HFFc6 (cell line): ENCODE measurements around the gene TGFBR1. TPM values are rescaled to one million over a fixed set of nuclear protein-coding genes. Genes with fewer than 3 reads are reported as not detected.

ENCODE experiments used
- DNase-seq: peaks from one replicate; pipeline ENCODE4 v3.0.0-alpha.2; 2018
- H3K27ac Mint-ChIP-seq: 2 replicates; pipeline ENCODE4 v1.8.0; 2020; ENCODE audit warnings: mild to moderate bottlenecking, mixed read lengths
- H3K27me3 Mint-ChIP-seq: 2 replicates; pipeline ENCODE4 v1.8.0; 2021; ENCODE audit warnings: mild to moderate bottlenecking, moderate library complexity, mixed read lengths; ENCODE audit not compliant: insufficient read depth
- H3K36me3 Mint-ChIP-seq: 2 replicates; pipeline ENCODE4 v1.8.0; 2021; ENCODE audit warnings: low read depth, mixed read lengths
- H3K4me1 Mint-ChIP-seq: 2 replicates; pipeline ENCODE4 v1.8.0; 2020; ENCODE audit warnings: low read depth, mixed read lengths
- H3K4me3 Mint-ChIP-seq: 2 replicates; pipeline ENCODE4 v1.8.0; 2020; ENCODE audit warnings: mild to moderate bottlenecking, moderate library complexity, mixed read lengths
- H3K9me3 Mint-ChIP-seq: 2 replicates; pipeline ENCODE4 v1.8.0; 2020; ENCODE audit warnings: mild to moderate bottlenecking, mixed read lengths
- CTCF ChIP-seq: fragments of 200-600 bp; sonication (generic); IDR thresholded peaks from 2 replicates; pipeline ENCODE4 v1.5.0; 2021; ENCODE audit warnings: antibody characterized with exemption, mild to moderate bottlenecking
- total RNA-seq, 6 experiments: library from RNA; stranded (reverse); fragmentation: NEBNext Ultra II Directional; extraction: Animal tissue kit (Norgen Biotek cat#: 25700); gene quantifications; 2 replicates in 1 of 6; 3 replicates in 5 of 6; pipeline ENCODE4 v1.2.3, GENCODE V29; 2021

The TGFBR1 gene
- total RNA-seq, 6 experiments from 2014 or later = 28.8 to 39.1 (median 32.7) TPM

DNA sequence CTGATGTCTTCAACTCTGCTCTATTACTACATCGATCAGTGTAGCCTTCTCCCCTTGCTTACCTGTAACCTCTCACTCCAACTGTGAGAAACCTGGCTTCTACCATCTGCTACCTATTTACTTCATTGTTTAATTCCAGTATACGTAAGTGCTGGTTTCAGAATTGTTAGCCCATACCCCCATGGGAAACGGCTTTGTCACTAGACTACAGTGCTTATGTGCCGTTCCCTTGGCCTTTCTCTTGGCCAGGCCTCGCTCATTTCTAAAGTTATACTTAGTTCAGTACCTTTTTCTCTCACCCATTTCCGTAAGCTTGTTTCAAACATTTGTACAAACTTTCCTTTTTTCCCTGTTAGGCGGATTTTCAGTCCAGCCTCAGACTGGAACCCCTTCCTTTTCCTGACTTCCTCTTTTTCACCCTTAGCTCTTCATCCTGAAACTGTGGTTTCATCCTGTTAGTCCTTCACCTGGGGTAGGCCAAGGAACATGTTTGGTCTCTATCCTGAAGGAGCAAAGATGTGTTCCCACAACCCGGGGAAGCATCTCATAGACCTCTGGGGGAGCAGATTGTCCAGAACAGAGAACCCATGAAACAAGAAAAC is 95.1 kb downstream of the TGFBR1 start:
- peaks cover 17% of the 10 kb centered on the region for H3K27me3 Mint-ChIP-seq
- DNase-seq = no peak
- no peaks in the 10 kb centered on the region for H3K4me1 Mint-ChIP-seq
- no peaks in the 10 kb centered on the region for H3K36me3 Mint-ChIP-seq
- H3K9me3 Mint-ChIP-seq = no peaks in the 10 kb centered on the region
- no peak for TF ChIP-seq CTCF
- H3K4me3 Mint-ChIP-seq = no peak overlapping the region
- H3K27ac Mint-ChIP-seq = no peak overlapping the region

DNA sequence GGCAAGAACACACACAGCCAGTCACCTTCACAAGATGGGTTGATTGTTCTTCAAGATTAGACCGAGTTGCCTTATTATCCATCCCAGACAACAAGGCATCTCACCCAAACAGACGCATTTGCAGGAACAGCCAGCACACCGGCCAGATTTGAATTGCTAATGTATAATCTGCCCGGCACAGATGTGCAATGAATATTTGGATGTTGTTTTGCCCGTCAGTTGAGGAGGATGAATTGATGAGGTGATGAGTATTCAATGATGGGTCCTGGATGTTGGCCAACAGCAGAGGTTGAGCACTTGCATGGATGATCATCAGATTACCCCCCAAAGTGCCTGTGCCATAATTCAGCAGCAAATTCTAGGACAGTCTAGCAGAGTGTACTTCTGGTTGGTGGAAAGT is 96.7 kb downstream of the TGFBR1 start:
- no peak overlapping the region for H3K4me3 Mint-ChIP-seq
- TF ChIP-seq CTCF = no peak
- no peaks in the 10 kb centered on the region for H3K4me1 Mint-ChIP-seq
- H3K27ac Mint-ChIP-seq = no peak overlapping the region
- H3K27me3 Mint-ChIP-seq = peaks cover 14% of the 10 kb centered on the region
- no peak for DNase-seq
- H3K9me3 Mint-ChIP-seq = no peaks in the 10 kb centered on the region
- H3K36me3 Mint-ChIP-seq = no peaks in the 10 kb centered on the region

Other genes starting within 250 kb of the TGFBR1 start
- gene COL15A1, start 161.2 kb upstream of the TGFBR1 start, total RNA-seq = under 1 TPM; 0.20 to 0.50 (median 0.32) TPM
- gene ALG2, start 116.8 kb downstream of the TGFBR1 start, total RNA-seq = 10 to 100 TPM; 30.4 to 42.2 (median 38.3) TPM
- gene SEC61B, start 117.2 kb downstream of the TGFBR1 start, total RNA-seq = 100 to 1,000 TPM; 234 to 281 (median 252) TPM